Breast epithelium (tissue), 4 donors: ENCODE results near the gene C1QTNF1. TPM values are rescaled to one million over a fixed set of nuclear protein-coding genes. Genes with fewer than 3 reads are reported as not detected.
A peak's percentile ranks its signal among the peaks of the same experiment; 100 is the strongest.

Experiments
- DNase-seq, 2 donors: peaks; one replicate each; pipeline ENCODE4 v3.0.0-alpha.2; 2019; ENCODE audit warnings: low spot score in 2 of 2
- H3K27ac ChIP-seq, 2 donors: fragments of 200-600 bp; sonication (generic) in 1 of 2; one replicate each; pipeline ENCODE4 v1.5.1; 2016 to 2019; ENCODE audit warnings: mild to moderate bottlenecking in 1 of 2
- H3K27me3 ChIP-seq, 2 donors: fragments of 200-600 bp; sonication (generic) in 1 of 2; one replicate each; pipeline versions ENCODE4 v1.5.1 to v1.6.0; 2017 to 2019; ENCODE audit warnings: control low read depth in 1 of 2, mild to moderate bottlenecking in 1 of 2
- H3K36me3 ChIP-seq: fragments of 200-600 bp; one replicate; pipeline ENCODE4 v1.5.1; 2019
- H3K4me1 ChIP-seq, 2 donors: fragments of 200-600 bp; sonication (generic); one replicate each; pipeline ENCODE4 v1.5.1; 2016 to 2019; ENCODE audit warnings: control low read depth in 1 of 2
- H3K4me3 ChIP-seq, 3 donors: fragments of 200-600 bp; sonication (generic); 1 replicate in 2 of 3; 2 replicates in 1 of 3; pipeline ENCODE4 v1.5.1; 2016 to 2019; ENCODE audit warnings: mild to moderate bottlenecking in 3 of 3, moderate library complexity in 2 of 3
- H3K9me3 ChIP-seq, 2 donors: fragments of 200-600 bp; sonication (generic) in 1 of 2; one replicate each; pipeline ENCODE4 v1.5.1; 2016 to 2019; ENCODE audit warnings: control low read depth in 1 of 2
- POLR2A ChIP-seq: fragments of 450-650 bp; IDR thresholded peaks from one replicate; pipeline ENCODE4 v1.6.1; 2016; ENCODE audit warnings: antibody characterized with exemption, mild to moderate bottlenecking, moderate library complexity
- POLR2AphosphoS5 ChIP-seq, 3 donors: sonication (generic); formaldehyde crosslinking; IDR thresholded peaks; one replicate each; pipeline ENCODE4 v1.6.1; 2017; ENCODE audit warnings: antibody characterized with exemption in 3 of 3
- intact Hi-C: fragments of 100-400 bp; cut with DNase I; formaldehyde crosslinking; loops from one replicate; pipeline ENCODE4 v1.15.1; 2023; ENCODE audit warnings: low total_unique reads
- total RNA-seq, 3 donors: library from RNA; depleted of rRNA; stranded (reverse); fragments of >200 nt; gene quantifications; one replicate each; pipeline ENCODE4 v1.1.0, GENCODE V29; 2016
- TF ChIP-seq, protein P1 (sequence below), 3 donors: fragments of 450-650 bp; IDR thresholded peaks; one replicate each; pipeline ENCODE4 v1.5.1; 2016 to 2017; ENCODE audit warnings: antibody characterized with exemption in 3 of 3, mild to moderate bottlenecking in 3 of 3, moderate library complexity in 3 of 3

The C1QTNF1 gene
- total RNA-seq, 3 donors from 2014 or later, result 54.0 to 326 (median 61.9) TPM

DNA sequence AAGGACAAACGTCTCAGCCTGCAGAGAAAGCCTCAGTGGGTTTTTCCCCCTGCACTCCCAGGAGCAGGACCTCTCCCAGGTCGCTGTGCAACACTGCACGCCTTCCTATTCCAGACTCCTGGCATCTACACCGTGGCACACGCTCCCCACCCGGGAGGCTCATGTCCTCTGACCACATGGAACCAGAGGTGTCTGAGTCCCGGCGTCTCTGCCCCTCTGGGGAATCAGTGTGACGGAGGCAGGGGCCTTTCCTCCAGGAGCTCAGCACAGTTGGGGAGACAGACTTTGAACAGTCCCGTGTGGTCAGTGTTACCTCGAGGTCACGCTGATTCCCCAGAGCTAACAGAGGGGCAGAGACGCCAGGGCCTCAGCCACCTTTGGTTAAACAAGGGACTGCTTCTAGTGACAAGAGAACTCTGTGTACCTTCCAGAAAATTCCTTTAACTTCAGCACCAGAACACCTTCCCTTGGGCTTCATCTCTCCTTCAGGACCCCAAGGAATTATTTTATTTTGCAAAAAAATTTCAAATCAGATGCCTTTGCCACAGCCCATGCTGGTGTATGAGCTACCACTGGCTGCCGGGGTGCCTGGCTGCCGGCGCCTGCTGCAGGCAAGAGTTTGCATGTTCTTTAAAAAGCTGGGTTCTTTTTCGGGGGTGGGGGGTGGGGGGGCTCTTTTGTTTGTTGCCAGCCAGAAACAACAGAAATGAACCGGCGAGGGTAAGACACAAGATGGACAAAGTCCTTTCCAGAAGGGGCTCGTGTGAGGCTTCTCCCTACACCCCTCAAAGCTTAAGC is 21.0 kb upstream of the C1QTNF1 start:
- H3K4me3 ChIP-seq, result no peak overlapping the region
- H3K27ac ChIP-seq, result no peak overlapping the region
- H3K27me3 ChIP-seq, result no peaks in the 10 kb centered on the region
- TF ChIP-seq POLR2AphosphoS5 (IDR thresholded peaks at IDR 0.05) (no peak), POLR2A (no peak)
- TF ChIP-seq, protein P1, sequence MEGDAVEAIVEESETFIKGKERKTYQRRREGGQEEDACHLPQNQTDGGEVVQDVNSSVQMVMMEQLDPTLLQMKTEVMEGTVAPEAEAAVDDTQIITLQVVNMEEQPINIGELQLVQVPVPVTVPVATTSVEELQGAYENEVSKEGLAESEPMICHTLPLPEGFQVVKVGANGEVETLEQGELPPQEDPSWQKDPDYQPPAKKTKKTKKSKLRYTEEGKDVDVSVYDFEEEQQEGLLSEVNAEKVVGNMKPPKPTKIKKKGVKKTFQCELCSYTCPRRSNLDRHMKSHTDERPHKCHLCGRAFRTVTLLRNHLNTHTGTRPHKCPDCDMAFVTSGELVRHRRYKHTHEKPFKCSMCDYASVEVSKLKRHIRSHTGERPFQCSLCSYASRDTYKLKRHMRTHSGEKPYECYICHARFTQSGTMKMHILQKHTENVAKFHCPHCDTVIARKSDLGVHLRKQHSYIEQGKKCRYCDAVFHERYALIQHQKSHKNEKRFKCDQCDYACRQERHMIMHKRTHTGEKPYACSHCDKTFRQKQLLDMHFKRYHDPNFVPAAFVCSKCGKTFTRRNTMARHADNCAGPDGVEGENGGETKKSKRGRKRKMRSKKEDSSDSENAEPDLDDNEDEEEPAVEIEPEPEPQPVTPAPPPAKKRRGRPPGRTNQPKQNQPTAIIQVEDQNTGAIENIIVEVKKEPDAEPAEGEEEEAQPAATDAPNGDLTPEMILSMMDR (IDR thresholded peaks at IDR 0.05), result peak in 2 of 3 donors; percentile 10 to 16
- H3K36me3 ChIP-seq, result no peaks in the 10 kb centered on the region
- DNase-seq, result peak in 1 of 2 donors; percentile 49
- intact Hi-C loops, result no loop called here
- peaks cover 13 to 21% of the 10 kb centered on the region in 2 donors for H3K4me1 ChIP-seq
- H3K9me3 ChIP-seq, result no peaks in the 10 kb centered on the region

DNA sequence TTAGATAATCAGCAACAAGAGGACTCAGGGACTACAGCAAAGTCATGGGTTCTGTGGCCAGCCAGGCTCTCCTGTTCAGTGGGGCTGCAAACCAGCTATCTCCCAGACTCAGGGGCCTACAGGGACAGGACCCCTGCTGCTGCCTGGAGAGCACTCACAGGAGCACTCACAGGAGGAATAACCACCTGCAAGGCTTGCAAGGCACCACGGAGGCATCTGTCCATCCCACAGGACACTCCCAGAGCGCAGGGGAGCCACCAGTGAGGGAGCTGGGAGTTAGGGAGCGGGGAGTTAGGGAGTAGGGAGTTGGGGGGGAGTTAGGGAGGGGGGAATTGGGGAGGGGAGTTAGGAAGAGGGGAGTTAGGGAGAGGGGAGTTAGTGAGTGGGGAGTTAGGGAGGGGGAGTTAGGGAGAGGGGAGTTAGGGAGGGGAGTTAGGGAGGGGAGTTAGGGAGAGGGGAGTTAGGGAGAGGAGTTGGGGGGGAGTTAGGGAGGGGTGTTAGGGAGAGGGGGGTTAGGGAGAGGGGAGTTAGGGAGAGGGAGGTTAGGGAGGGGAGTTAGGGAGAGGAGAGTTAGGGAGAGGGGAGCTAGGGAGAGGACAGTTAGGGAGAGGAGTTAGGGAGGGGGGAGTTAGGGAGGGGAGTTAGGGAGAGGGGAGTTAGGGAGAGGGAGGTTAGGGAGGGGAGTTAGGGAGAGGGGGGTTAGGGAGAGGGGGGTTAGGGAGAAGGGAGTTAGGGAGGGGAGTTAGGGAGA is 20.1 kb upstream of the C1QTNF1 start:
- H3K4me3 ChIP-seq, result no peak overlapping the region
- TF ChIP-seq POLR2AphosphoS5 (IDR thresholded peaks at IDR 0.05), result no peak
- TF ChIP-seq, protein P1 (IDR thresholded peaks at IDR 0.05), result no peak
- no peak for TF ChIP-seq POLR2A
- H3K4me1 ChIP-seq, result peaks cover 20 to 21% of the 10 kb centered on the region in 2 donors
- intact Hi-C loops, result no loop called here
- no peaks in the 10 kb centered on the region for H3K27me3 ChIP-seq
- DNase-seq, result peak in 1 of 2 donors; percentile 38
- H3K36me3 ChIP-seq, result no peaks in the 10 kb centered on the region
- no peaks in the 10 kb centered on the region for H3K9me3 ChIP-seq
- H3K27ac ChIP-seq, result no peak overlapping the region

DNA sequence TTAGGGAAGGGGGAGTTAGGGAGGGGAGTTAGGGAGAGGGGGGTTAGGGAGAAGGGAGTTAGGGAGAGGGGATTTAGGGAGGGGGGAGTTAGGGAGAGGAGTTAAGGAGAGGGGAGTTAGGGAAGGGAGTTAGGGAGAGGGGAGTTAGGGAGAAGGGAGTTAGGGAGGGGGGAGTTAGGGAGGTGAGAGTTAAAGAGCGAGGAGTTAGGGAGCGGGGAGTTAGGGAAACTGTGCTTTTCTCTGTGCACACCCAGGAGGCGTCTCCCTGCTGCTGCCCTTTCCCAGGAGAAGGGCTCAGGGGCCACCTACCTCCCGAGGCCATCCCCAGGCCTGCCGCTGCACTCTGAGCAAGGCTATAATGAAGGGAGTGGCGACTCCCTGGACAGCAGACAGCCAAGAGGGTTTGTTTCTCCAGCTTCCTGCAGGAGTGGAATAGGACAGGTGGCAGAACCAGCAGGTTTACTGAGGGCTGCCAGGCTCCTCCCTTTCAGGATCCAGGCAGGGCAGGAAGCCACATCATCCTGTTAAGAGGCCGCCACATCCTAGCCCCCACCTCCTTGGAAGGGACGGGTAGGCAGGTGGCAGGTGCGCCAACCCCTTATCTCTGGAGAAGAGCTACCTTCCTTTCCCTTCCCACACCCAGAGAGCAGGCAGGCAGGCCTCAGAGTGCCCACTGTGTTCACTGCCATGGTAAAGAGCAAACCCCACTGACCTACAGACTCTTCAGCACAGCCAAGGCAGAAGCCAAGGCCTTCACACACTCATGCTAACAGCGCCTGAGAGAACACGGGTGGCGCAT is 18.7 kb upstream of the C1QTNF1 start:
- Histone ChIP-seq H3K4me1 (peaks cover 17 to 21% of the 10 kb centered on the region in 2 donors), H3K36me3 (no peaks in the 10 kb centered on the region)

DNA sequence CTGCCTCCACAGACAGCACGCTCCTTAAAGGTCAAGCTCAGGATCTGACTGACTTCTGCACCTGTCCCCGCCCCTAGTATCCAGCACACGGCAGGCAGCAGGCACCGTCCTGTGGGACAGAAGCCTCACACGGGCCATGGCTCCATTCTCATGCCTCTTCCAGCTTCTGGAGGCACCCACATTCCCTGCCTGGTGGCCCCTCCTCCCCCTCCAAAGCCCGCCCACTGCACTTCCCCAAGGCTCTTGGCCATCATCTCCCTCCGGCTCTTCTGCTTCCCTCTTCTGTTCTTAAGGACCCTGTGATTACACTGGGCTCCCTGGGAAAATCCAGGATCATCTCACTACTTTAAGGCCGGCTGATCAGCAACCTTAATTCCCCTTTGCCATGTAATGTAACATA is 17.9 kb upstream of the C1QTNF1 start:
- peak in 1 of 2 donors; percentile 17 for DNase-seq
- H3K27ac ChIP-seq, result peak overlapping the region; percentile 89 to 96

More for the DNA sequence above, 18.7 kb upstream of the C1QTNF1 start:
- no peaks in the 10 kb centered on the region for H3K9me3 ChIP-seq
- peak overlapping the region in 2 of 3 donors; percentile 7 to 19 for H3K4me3 ChIP-seq
- H3K27me3 ChIP-seq, result no peaks in the 10 kb centered on the region
- DNase-seq, result peak; percentile 71 to 78
- peak overlapping the region; percentile 89 to 96 for H3K27ac ChIP-seq
- TF ChIP-seq POLR2AphosphoS5 (IDR thresholded peaks at IDR 0.05), result no peak
- TF ChIP-seq, protein P1 (IDR thresholded peaks at IDR 0.05), result no peak
- TF ChIP-seq POLR2A, result no peak
- intact Hi-C loops, result no loop called here

More for the DNA sequence above, 17.9 kb upstream of the C1QTNF1 start:
- Histone ChIP-seq H3K4me1 (peaks cover 17 to 21% of the 10 kb centered on the region in 2 donors), H3K36me3 (no peaks in the 10 kb centered on the region), H3K4me3 (peak overlapping the region in 1 of 3 donors; percentile 19), H3K27me3 (no peaks in the 10 kb centered on the region), H3K9me3 (no peaks in the 10 kb centered on the region)
- intact Hi-C loops, result no loop called here
- TF ChIP-seq, protein P1 (IDR thresholded peaks at IDR 0.05), result no peak
- TF ChIP-seq POLR2AphosphoS5 (IDR thresholded peaks at IDR 0.05) (no peak), POLR2A (no peak)
